HG03442 (cell line): ENCODE results near the gene GTF2IRD2.
A peak's percentile ranks its signal among the peaks of the same experiment; 100 is the strongest.
"Not testable (repeated sequence)": the region's sequence is repeated elsewhere in the genome, so short reads cannot be mapped to it uniquely, and the experiment has no call there.

Experiments used
- ATAC-seq: cut with Tn5 transposase; IDR thresholded peaks from one replicate; pipeline ENCODE4 v1.9.1; 2021; ENCODE audit warnings: mild to moderate bottlenecking, moderate library complexity; ENCODE audit not compliant: unreplicated experiment

GTF2IRD2 gene

DNA sequence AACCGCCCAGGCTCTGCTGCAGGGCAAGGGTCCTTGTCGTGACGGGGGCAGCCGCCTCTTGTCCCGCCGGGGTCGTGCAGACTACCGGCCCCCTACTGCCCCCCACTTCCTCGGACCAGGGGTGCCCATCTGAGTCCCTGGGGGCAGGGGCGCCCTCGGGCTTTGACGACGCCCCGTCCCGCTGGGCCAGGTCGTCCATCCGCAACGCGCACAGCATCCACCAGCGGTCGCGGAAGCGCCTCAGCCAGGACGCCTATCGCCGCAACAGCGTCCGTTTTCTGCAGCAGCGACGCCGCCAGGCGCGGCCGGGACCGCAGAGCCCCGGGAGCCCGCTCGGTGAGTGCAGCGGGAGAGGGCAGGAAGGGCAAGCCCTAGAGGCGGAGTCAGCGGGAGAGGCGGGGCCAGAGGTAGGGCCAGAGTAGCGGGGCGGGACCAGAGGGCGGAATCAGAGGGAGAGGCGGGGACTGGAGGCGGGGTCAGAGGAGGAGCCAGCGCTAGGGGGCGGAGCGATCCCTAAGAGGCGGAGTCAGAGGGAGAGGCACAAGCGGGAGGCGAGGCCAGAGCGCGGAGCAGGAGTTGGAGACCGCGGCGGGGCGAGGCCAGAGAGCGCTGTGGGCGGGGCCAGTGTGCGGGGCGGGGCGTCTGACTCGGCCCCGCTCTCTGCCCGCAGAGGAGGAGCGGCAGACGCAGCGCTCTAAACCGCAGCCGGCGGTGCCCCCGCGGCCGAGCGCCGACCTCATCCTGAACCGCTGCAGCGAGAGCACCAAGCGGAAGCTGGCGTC, 62.8 kb downstream of the GTF2IRD2 start:
- ATAC-seq = peak; percentile 88

DNA sequence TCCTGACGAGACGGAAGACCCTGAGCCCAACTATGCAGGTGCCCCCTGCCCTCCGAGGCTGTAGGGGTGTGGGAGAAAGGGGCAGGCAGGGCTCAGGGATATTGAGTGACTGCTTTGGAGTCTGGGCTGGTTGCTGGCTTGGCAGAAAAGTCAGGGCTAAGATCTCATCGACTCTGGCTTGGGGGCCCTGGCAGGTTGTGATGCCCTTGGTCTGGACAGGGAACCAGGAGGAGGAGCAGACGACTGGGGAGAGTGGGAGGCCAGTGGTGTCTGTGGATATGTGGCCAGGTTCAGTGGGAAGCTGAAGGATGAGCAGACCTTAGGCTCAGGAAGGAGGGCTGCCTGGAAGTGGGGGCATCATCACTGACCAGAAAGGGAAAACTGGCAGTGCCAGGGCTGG, 67.8 kb downstream of the GTF2IRD2 start:
- ATAC-seq = not testable (repeated sequence)

DNA sequence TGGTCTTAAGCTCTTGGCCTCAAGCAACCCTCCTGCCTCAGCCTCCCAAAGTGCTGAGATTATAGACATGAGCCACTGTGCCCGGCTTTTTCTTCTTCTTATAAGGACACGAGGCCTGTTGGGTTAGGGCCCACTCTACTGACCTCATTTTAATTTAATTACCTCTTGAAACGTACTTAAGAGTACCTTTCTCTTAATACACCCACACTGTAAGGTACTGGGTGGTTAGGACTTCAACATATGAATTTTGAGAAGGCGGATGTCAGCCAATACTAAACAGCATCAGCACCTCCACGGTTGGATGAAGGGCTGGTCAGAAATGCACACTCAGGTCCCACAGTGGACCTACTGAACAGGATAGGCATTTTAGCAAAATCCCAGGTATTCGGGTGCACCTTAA, 69.7 kb downstream of the GTF2IRD2 start:
- not testable (repeated sequence) for ATAC-seq

DNA sequence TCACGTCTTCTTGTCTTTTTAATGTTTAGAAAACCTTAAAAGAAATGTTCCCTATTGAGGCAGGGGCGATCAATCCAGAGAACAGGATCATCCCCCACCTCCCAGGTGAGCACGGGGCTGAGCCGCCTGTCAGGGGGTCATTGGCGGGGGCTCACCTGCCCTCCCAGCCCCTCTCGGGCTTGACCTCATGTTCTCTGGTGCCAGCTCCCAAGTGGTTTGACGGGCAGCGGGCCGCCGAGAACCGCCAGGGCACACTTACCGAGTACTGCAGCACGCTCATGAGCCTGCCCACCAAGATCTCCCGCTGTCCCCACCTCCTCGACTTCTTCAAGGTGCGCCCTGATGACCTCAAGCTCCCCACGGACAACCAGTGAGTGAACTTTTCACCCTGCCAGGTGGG, 72.4 kb downstream of the GTF2IRD2 start:
- ATAC-seq = not testable (repeated sequence)

DNA sequence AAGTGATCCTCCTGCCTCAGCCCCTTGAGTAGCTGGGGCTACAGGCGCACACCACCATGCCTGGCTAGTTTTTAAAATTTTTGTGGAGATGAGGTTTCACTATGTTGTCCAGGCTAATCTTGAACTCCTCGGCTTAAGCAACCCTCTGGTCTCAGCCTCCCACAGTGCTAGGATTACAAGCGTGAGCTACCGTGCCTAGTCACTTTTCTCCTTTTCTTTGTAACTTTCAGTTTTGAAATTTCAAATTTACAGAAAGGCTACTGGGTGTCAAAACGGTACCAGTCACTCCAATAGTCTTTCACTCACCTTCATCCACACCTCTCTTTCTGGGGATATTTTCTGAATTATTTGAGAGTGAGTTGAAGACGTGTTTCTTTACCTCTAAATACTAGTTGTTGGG, 76.3 kb downstream of the GTF2IRD2 start:
- ATAC-seq = not testable (repeated sequence)

DNA sequence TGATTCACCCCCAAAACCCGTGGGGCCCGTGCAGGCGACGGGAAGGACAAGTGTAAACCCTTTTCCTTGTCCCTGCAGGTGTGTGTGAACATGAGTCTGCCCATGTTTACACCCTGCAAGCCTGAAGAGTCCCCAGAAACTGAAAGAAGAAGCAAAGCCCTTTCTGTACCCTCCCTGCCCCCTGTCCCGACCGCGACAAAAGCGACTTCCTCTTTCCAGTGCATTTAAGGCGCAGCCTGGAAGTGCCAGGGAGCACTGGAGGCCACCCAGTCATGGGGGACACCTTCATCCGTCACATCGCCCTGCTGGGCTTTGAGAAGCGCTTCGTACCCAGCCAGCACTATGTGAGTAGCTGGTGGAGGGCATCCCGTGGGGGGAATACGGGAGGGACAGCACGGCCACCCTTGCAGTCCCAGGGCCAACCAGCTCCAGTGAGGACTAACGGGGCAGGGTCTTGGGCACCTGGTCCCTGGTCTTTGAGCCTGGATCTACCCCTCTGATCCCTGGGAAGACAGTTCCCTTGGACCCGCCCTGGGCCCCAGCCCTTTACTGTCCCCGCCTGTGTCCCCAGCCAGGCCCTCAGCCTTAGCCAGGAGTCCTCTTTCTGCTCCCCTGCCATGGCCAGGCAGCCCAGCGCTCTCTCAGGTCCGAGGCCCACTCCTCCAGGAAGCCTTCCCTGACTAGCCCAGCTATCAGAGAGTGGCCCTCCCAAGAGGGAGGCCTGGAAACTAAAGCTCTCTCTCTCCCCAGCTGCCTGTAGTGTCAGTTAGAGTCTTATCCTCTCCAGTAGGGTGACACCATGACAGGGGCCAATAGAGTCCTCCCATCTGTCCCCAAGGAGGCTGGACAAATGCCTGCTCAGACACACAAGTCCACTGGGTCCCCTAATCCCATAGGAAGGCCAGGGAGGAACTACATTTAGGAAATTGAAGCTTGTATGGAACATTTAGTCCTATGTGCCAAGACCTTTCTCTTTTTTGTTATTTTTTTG, 77.3 kb downstream of the GTF2IRD2 start, which contains the start of gene NCF1:
TSS of gene NCF1 (plus strand) at position 252 of the 991 bp plus-strand sequence. CDS start at position 273, 21 bp downstream.
- ATAC-seq = peak; percentile 80

DNA sequence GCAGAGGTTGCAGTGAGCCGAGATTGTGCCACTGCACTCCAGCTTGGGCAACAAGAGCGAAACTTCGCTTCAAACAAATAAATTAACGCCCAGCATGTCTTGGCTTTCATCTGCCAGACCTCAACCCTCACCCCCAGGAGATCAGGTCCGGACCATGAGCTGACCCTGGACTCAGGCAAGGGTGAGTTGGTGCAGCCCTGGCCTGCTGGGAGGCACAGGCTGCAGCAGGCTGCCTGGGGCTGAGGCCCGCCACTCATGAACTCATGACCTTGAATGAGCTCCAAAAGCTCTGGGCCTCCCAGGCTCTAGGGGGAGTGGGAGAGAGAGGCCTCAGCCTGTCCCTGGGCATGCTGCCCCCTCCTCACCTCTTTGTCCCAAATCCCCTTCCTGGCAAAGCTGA, 79.3 kb downstream of the GTF2IRD2 start:
- ATAC-seq = not testable (repeated sequence)

DNA sequence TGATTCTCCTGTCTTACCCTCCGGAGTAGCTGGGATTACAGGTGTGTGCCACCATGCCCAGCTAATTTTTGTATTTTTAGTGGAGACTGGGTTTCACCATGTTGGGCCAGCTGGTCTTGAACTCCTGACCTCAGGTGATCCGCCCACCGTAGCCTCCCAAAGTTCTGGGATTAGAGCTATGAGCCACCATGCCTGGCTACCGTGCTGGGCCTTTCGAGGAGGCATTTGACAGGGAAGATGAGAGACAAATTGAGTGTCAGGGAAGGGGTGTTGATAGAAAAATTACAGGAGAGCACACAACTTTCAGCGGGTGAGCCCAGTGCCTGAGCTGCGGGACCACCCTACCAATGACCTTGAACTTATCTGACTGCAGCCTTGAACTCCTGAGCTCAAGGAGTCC, 81.3 kb downstream of the GTF2IRD2 start:
- not testable (repeated sequence) for ATAC-seq

DNA sequence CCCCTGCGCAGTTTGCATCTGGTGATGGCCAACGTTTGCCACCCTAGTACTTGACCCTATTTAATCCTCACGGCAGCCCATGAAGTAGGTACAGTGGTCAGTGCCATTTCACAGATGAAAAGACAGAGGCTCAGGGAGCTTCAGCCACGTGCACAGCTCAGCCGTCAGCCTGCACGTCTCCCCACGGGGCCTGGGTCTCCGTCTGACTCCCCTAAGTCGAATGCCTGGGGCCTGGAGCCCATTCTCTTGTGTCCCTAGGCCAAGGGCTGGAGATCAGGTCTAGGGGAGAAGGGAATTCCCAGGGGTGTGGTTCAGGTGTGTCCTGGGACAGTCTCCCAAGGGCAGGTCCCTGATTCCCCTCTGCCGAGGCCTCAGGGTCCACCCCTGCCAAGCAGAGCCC, 84.4 kb downstream of the GTF2IRD2 start:
- not testable (repeated sequence) for ATAC-seq

DNA sequence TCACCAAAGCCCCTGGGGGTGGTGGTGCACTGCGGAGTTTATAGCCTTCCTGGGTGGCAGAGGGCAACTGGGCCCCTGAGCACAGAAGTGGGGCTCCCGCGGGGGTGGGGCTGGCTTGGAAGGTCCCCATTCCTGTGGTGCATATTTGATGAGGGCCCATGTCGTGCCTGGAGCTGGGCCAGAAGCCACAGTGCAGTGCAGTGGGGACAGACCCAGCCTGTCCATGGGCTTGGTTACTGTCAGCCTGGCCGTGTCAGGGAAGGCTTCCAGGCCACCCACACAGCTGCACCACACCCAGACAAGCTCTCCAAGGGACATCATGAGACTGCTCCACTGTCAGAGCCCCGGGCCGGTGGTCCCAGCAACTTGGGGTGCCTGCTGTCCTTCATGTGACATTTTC, 84.9 kb downstream of the GTF2IRD2 start:
- peak; percentile 31 for ATAC-seq

DNA sequence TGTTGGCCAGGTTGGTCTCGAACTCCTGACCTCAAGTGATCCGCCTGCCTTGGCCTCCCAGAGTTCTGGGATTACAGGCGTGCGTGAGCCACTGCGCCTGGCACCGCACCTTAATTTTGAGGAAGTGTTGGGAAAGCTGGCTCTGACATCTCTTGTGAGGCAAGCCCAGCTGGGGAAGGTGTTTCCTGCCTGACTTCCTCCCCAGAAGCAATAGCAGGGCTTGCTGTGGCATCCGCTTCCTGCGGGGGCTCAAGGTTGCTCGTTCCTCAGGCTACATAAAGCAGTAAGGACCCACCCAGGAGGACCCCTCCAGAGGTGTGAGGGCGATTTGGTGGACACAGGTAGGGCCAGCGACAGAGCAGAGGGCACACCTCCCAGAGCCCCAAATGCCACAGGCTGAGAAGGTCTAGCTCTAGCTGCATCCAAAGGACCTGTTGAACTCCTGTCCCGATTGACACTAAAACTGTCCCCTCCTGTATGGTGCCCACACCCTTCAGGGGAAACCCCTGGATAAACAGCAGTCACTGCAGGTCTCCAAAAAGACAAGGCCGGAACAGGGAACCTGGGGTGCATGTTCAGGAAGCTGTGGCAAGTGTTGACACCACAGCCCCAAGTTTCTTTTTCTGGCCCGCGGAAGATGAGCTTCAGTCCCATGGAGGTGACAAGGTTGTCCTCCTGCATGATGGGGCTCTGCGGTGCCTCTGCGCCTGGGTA, 86.0 kb downstream of the GTF2IRD2 start:
- ATAC-seq = not testable (repeated sequence)

DNA sequence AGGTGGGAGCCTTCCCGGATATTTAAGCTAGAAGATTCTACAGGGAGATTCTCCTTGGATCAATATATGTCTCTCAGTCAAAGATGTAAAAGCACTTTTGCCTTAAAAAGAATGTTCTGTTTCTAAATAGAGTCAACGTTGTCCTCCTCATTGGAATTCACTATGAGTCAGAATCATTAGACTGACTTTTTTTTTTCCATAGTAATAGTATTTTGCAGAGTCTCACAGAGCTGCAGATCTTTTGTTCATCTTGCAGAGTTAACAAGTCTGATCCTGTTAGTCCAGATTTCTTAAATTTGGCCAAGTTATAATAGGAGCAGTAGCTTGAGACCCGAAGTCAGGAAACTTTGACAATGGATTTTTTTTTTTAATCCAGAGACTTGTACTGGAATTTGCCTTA, 92.4 kb downstream of the GTF2IRD2 start:
- ATAC-seq = not testable (repeated sequence)

DNA sequence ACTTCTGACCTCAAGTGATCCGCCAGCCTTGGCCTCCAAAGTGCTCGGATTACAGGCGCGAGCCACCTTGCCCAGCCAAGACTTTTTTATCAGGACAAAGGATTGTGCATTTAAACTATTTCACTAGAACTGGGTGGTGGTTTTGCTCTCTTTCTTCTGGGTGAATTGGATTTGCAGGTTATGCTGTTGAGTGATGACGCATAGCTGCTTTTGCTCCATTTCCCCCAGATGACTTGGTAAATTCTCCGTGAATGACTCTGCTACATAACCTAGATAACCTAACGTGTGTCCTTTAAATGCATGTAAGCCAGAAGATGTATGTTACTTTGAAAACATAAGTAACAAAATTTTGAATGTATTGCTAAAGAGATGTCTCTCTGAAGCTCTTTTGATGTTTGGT, 93.1 kb downstream of the GTF2IRD2 start:
- ATAC-seq = not testable (repeated sequence)

DNA sequence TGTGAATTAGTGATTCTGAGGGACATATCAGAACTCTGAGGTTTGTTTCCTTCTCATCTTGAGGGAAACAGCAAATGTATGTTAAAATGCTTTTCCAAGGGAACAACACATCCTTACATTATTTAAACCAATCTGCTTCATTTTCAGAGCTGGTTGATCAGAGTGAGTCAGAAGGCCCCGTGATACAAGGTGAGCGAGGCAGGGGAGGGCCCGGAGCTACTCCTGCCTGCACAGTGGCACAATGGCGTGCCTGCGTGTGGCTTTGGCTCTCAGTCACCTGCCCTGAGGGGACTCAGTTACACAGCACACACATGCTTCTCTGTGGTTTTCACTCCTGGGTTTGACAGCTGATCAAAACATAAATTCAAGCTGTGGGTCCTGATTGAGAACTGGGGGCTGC, 94.7 kb downstream of the GTF2IRD2 start:
- ATAC-seq = not testable (repeated sequence)

DNA sequence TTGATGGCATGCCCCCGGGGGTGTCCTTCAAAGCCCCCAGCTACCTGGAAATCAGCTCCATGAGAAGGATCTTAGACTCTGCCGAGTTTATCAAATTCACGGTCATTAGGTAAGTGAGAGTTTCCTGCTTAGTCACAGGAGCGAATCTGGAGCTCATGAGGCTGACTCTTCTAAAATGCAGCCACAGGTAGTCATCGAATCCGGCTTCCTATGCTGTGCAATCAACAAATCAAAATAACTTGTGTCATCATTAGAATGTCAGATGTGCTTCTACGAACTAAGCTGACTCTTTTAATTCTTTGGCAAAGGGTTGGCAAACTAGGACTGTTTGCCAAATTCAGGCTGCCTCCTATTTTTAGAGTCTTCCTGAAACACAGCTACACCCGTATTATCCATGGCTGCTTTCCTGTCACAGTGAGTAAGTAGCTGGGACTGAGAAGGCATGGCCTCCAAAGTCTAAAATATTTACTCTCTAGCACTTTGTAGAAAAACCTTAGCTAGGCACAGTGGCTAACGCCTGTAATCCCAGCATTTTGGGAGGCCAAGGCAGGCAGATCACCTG, 97.4 kb downstream of the GTF2IRD2 start:
- not testable (repeated sequence) for ATAC-seq
